Natural killer cell treated with Interleukin-12 subunit alpha and Interleukin-12 subunit beta and Interleukin-15 and Interleukin-18, amount 100 ng/mL, for 72 hours (primary cell): ENCODE data around the gene PDE4D. TPM values are rescaled to one million over a fixed set of nuclear protein-coding genes. Genes with fewer than 3 reads are reported as not detected.
A peak's percentile ranks its signal among the peaks of the same experiment; 100 is the strongest.
"Not testable (repeated sequence)": the region's sequence is repeated elsewhere in the genome, so short reads cannot be mapped to it uniquely, and the experiment has no call there.

Experiments
- ATAC-seq, 2 donors: fragments of 150-1000 bp; cut with Tn5 transposase in 1 of 2; sonication (Bioruptor Pico), chemical (Tn5 transposase) in 1 of 2; 2 replicates each; pipeline ENCODE4 v1.10.0; 2021
- DNase-seq: peaks from one replicate; pipeline ENCODE4 v3.0.0; 2022; ENCODE audit warnings: low spot score
- H3K27ac Mint-ChIP-seq, 2 donors: 1 replicate in 1 of 2; 2 replicates in 1 of 2; pipeline ENCODE4 v1.8.0; 2022; ENCODE audit warnings: mixed read lengths in 2 of 2, mild to moderate bottlenecking in 1 of 2, moderate library complexity in 1 of 2
- H3K27me3 Mint-ChIP-seq, 2 donors: 1 replicate in 1 of 2; 2 replicates in 1 of 2; pipeline ENCODE4 v1.8.0; 2022; ENCODE audit warnings: mixed read lengths in 2 of 2
- H3K36me3 Mint-ChIP-seq: one replicate; pipeline ENCODE4 v1.8.0; 2022; ENCODE audit warnings: mixed read lengths
- H3K4me1 Mint-ChIP-seq, 2 donors: 1 replicate in 1 of 2; 2 replicates in 1 of 2; pipeline ENCODE4 v1.8.0; 2022; ENCODE audit warnings: low read depth in 2 of 2, mixed read lengths in 2 of 2, mild to moderate bottlenecking in 1 of 2
- H3K4me3 Mint-ChIP-seq: one replicate; pipeline ENCODE4 v1.8.0; 2022; ENCODE audit warnings: mixed read lengths
- H3K9me3 Mint-ChIP-seq: 2 replicates; pipeline ENCODE4 v1.8.0; 2022; ENCODE audit warnings: mixed read lengths
- total RNA-seq, 2 donors: library from RNA; stranded (reverse); gene quantifications; one replicate each; pipeline ENCODE4 v1.2.3, GENCODE V29; 2022

The PDE4D gene
- total RNA-seq, 2 donors from 2014 or later, result 55.0 to 80.5 TPM

DNA sequence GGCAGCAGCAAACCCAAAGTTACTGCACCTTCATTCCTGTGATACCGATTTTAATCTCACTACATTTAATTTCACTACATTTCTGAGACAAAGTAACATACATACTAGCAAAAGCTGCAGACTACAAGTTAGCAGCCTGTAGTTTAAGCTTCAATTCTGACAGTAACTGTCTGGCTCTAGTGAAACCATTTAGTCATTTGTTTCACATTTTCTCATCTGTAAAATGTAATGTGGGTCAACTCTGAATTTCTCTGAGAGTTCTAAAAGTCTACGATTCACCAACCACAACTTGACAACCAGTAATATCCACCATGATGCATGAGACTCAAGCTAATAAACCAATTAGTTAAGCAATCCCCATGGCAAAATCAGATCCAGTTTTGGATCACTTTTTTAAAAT lies 408.9 kb downstream of the PDE4D start:
- Mint-ChIP-seq H3K36me3 (no peaks in the 10 kb centered on the region), H3K4me1 (peaks cover 0 to 8% of the 10 kb centered on the region in 2 donors), H3K27me3 (peaks cover 0 to 3% of the 10 kb centered on the region in 2 donors), H3K4me3 (peak overlapping the region; percentile 11), H3K9me3 (no peaks in the 10 kb centered on the region), H3K27ac (peak overlapping the region; percentile 13 to 50)
- no peak for DNase-seq
- ATAC-seq, result peak in 1 of 2 donors; percentile 66

DNA sequence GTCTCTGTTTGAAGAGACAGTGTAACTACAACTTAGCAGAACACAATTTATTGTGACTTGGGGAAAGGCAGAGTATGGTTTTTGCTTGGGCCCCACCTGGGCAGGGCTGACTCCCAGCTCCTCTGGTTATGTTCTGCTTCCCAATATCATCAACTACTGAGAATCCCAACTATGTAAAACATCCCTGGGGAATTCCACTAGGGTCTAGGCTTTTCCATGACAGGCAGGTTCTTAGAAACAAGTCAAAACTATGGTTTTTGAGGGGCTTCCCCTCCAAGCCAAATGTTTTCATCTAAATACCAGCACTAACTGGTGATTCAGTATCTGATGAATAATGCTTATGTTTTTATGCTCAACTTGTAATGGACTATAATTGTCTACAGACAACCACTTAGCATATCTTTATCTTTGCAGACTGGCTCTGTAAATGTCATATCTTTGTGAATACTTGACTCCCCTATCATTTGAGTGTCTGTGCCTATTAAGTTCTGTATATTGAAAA lies 409.5 kb downstream of the PDE4D start:
- ATAC-seq, result peak in 1 of 2 donors; percentile 49
- H3K36me3 Mint-ChIP-seq, result no peaks in the 10 kb centered on the region
- H3K4me3 Mint-ChIP-seq, result no peak overlapping the region

DNA sequence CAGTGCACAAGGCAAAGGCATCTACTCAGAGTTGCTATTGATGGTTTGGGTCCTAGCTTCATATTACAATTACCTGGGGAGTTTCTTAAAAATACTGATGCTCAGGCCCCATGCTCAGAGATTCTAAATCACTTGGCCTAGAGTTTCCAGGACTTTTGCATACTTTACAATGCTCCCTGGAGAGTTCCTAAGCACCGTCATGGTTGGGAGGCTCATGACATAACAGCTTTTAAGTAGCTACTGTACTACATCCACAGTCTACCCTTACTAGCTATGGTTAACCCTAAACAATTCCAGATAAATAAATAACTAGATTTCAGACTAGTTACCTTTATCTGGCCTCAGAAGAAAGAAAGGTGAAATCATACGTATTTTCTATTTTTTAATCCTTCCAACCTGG lies 414.4 kb downstream of the PDE4D start:
- Mint-ChIP-seq H3K4me1 (peaks cover 0 to 2% of the 10 kb centered on the region in 2 donors), H3K27ac (no peak overlapping the region), H3K9me3 (no peaks in the 10 kb centered on the region), H3K4me3 (no peak overlapping the region), H3K27me3 (no peaks in the 10 kb centered on the region), H3K36me3 (no peaks in the 10 kb centered on the region)
- DNase-seq (no peak), ATAC-seq (no peak)

More for the DNA sequence above, 409.5 kb downstream of the PDE4D start:
- no peak for DNase-seq
- Mint-ChIP-seq H3K4me1 (peaks cover 0 to 8% of the 10 kb centered on the region in 2 donors), H3K27ac (peak overlapping the region; percentile 13 to 50), H3K9me3 (no peaks in the 10 kb centered on the region), H3K27me3 (peaks cover 0 to 3% of the 10 kb centered on the region in 2 donors)

DNA sequence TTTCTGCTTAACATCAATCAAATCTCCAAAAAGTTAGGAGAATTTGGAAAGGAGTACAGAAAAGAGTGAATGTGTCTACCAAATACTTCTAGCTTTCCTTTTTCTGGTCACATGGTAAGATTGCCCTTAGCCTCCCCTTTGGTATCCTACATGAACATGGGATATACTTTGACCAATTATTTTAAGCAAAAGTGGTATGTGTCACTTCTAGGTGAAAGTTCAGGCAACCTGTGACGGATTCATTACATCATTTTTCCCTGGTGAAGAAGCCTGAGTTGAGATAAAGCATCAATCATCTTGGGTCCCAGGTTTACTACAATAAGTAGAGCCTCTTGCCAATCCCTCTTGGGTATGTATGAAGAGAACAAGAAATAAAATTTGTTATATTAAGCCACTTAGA lies 419.2 kb downstream of the PDE4D start:
- DNase-seq (no peak), ATAC-seq (no peak)
- Mint-ChIP-seq H3K27ac (no peak overlapping the region), H3K4me1 (no peaks in the 10 kb centered on the region), H3K36me3 (no peaks in the 10 kb centered on the region), H3K27me3 (no peaks in the 10 kb centered on the region), H3K9me3 (no peaks in the 10 kb centered on the region), H3K4me3 (no peak overlapping the region)

DNA sequence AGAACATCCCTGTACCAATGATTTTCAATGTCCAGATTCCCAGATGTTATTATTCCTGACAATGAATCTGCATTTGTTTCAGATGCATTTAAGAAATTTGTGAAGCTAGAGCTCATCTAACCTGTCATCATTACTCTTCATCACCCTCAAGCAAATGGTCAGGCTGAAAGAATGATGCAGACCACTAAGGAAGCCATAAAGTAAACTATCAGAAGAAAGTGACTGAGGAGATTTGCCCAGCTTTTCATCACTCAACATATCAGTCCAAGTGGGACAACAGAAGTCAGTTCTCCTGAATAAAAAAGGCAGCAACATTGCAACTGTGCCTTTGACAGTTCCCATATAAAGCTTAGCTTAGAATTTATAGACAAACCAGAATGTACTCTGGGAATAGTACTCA lies 419.9 kb downstream of the PDE4D start:
- Mint-ChIP-seq H3K4me1 (no peaks in the 10 kb centered on the region), H3K4me3 (no peak overlapping the region), H3K27ac (no peak overlapping the region), H3K9me3 (no peaks in the 10 kb centered on the region), H3K27me3 (no peaks in the 10 kb centered on the region), H3K36me3 (no peaks in the 10 kb centered on the region)
- no peak for ATAC-seq
- DNase-seq, result no peak

DNA sequence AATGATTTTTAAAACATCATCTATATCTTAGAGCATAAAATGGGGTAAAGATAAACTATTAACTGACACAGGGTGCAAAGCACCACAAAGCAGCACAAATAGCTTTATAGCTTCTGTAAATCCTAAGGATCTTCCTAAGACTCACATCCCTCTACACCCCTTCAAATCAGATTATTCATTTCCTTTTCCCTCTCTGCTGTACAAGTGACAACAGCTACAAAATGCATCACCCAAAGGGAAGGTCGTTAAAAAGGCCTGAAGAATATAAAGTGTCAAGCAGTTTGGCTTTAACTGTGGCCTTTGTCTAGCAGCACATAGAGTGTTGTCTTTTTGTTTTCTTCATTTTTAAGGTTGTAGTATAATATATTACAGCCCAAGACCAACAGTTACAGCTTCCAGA lies 422.1 kb downstream of the PDE4D start:
- H3K36me3 Mint-ChIP-seq, result no peaks in the 10 kb centered on the region
- DNase-seq (no peak), ATAC-seq (no peak)
- H3K9me3 Mint-ChIP-seq, result no peaks in the 10 kb centered on the region
- no peaks in the 10 kb centered on the region for H3K27me3 Mint-ChIP-seq
- no peak overlapping the region for H3K4me3 Mint-ChIP-seq
- H3K4me1 Mint-ChIP-seq, result no peaks in the 10 kb centered on the region
- no peak overlapping the region for H3K27ac Mint-ChIP-seq

DNA sequence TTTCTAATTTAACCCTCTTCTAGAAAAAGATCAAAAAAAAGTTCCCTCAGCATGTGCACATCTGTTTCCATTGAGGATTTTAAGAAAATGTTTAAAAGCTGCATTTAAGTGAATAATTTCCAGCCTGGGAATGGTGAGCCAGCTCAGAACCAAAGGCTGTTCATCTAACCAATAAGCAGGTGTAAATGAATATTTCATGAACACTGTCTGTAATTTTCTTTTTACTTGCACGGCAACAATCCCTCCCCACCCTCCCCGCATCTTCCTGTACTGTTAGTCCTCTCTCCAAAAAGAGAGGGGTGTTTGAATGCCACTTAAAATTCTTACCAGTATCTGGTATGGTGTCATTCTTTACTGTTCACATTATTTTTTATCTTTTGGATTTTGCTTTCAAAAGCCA lies 425.6 kb downstream of the PDE4D start:
- no peak overlapping the region for H3K27ac Mint-ChIP-seq
- DNase-seq (no peak), ATAC-seq (no peak)
- H3K36me3 Mint-ChIP-seq, result no peaks in the 10 kb centered on the region
- no peaks in the 10 kb centered on the region for H3K27me3 Mint-ChIP-seq
- no peak overlapping the region for H3K4me3 Mint-ChIP-seq
- no peaks in the 10 kb centered on the region for H3K9me3 Mint-ChIP-seq
- no peaks in the 10 kb centered on the region for H3K4me1 Mint-ChIP-seq

DNA sequence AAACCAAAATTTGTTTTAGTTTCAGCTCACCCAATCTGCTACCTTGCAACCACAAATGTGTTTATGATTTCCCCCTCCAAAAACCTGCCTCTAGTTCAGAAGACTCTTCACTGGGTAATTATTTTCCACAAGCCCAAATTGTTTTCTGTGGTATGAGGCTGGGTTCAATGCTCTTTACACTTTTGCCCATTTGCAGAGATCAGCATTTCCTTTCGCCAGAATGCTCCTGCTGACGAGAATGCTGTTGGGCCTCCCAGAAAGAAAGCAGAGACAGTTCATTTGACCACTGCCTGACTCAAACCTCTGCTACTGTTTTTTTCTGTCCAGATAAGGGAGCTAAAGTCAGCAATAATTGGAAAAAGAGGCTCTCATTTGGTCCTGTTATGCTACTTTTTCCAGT lies 427.3 kb downstream of the PDE4D start:
- no peaks in the 10 kb centered on the region for H3K36me3 Mint-ChIP-seq
- no peak overlapping the region for H3K27ac Mint-ChIP-seq
- H3K27me3 Mint-ChIP-seq, result no peaks in the 10 kb centered on the region
- H3K9me3 Mint-ChIP-seq, result no peaks in the 10 kb centered on the region
- DNase-seq (no peak), ATAC-seq (no peak)
- no peaks in the 10 kb centered on the region for H3K4me1 Mint-ChIP-seq
- H3K4me3 Mint-ChIP-seq, result no peak overlapping the region

DNA sequence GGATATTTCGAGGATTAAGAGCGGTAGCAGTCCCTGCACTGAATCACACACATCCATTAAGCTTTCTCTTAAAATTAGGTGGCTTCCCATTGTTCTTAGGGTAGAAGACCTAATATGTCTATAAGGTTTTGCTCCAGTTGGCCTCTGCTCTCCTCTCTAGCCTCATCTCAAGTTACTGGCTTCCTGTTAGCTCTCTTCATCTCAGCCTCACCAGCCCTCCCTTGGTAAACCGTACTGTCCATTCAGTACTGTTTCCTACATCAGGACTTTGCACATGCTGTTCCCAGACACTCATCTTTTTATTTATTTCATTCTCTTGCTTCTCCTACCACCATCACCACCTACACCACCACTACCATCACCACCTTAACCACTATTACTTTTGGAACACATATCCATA lies 428.6 kb downstream of the PDE4D start:
- no peak for DNase-seq
- H3K4me3 Mint-ChIP-seq, result no peak overlapping the region
- H3K27ac Mint-ChIP-seq, result no peak overlapping the region
- H3K4me1 Mint-ChIP-seq, result no peaks in the 10 kb centered on the region
- no peaks in the 10 kb centered on the region for H3K27me3 Mint-ChIP-seq
- no peak for ATAC-seq
- H3K36me3 Mint-ChIP-seq, result no peaks in the 10 kb centered on the region
- H3K9me3 Mint-ChIP-seq, result no peaks in the 10 kb centered on the region

DNA sequence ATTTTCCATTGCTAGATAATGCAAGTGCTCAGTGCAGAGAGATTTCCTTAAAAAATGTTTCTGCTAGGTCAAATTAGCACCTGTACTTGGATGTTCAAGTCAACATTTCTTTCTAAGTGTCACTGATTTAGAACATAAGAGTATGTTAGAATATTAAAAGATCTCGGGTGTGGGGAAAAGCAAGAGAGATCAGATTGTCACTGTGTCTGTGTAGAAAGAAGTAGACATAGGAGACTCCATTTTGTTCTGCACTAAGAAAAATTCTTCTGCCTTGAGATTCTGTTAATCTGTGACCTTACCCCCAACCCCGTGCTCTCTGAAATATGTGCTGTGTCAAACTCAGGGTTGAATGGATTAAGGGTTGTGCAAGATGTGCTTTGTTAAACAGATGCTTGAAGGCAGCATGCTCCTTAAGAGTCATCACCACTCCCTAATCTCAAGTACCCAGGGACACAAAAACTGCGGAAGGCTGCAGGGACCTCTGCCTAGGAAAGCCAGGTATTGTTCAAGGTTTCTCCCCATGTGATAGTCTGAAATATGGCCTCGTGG lies 429.8 kb downstream of the PDE4D start:
- not testable (repeated sequence) for H3K4me3 Mint-ChIP-seq, H3K4me1 Mint-ChIP-seq, H3K27ac Mint-ChIP-seq, H3K36me3 Mint-ChIP-seq, ATAC-seq, H3K27me3 Mint-ChIP-seq, H3K9me3 Mint-ChIP-seq, DNase-seq

DNA sequence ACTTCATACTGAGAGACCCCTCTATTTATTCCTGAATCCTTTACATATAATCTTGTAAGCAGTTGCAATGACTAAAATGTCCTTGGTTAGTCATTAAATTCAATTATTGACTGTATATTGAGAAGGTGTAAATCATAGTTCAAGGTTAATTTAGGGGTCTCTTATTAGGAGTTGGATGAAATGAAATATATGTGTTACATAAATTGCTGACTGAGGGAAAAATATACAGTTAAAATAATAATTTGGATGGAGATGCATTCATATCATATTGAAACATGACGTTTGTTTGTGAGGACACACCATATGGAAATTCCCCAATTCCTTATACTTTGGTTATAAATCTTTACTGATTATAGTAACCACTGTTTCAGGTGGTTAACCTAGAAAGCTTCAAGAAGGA lies 430.6 kb downstream of the PDE4D start:
- Mint-ChIP-seq H3K27me3 (peaks cover 0 to 3% of the 10 kb centered on the region in 2 donors), H3K27ac (no peak overlapping the region), H3K4me3 (no peak overlapping the region), H3K4me1 (no peaks in the 10 kb centered on the region), H3K36me3 (no peaks in the 10 kb centered on the region), H3K9me3 (no peaks in the 10 kb centered on the region)
- no peak for ATAC-seq
- DNase-seq, result no peak

DNA sequence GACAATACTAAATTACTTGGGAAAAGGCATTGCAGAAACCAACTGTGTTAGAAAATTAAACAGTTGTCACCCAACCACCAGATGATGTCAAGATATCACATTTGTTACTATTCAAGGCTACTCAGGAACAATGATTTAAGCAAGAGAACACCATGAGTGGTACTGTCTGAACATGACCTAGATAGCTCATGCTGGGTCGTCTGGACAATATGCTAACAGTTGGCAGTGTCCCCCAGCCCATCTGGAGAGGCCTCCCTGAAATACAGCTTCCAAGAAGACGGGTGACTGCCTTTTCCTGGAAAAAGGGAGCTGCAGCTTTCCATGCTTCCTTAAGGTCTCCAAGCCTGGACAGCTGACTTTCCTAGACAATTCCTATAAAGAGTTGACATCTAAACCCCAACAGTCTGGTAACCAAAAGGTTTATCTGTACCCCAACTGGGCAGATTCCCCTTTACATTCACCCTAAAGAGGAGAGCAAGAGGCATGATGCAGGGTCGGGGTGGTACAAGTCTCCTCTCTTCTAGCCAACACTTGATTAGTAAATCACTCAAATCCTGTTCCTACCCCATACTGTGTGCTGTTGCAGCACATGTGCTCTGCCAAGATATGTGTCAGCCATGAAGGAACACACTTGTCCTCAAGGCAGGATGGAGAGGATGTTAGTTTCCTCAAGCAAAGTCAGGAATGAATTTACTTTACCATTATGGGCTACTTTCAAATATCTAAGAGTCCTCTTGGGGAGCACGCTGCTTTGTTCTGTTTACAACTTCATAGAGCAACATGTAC lies 433.0 kb downstream of the PDE4D start:
- no peak for ATAC-seq
- H3K4me1 Mint-ChIP-seq, result no peaks in the 10 kb centered on the region
- H3K27me3 Mint-ChIP-seq, result peaks cover 6 to 9% of the 10 kb centered on the region in 2 donors
- no peak overlapping the region for H3K4me3 Mint-ChIP-seq
- peaks cover 6% of the 10 kb centered on the region for H3K9me3 Mint-ChIP-seq
- no peaks in the 10 kb centered on the region for H3K36me3 Mint-ChIP-seq
- H3K27ac Mint-ChIP-seq, result no peak overlapping the region
- DNase-seq, result no peak

DNA sequence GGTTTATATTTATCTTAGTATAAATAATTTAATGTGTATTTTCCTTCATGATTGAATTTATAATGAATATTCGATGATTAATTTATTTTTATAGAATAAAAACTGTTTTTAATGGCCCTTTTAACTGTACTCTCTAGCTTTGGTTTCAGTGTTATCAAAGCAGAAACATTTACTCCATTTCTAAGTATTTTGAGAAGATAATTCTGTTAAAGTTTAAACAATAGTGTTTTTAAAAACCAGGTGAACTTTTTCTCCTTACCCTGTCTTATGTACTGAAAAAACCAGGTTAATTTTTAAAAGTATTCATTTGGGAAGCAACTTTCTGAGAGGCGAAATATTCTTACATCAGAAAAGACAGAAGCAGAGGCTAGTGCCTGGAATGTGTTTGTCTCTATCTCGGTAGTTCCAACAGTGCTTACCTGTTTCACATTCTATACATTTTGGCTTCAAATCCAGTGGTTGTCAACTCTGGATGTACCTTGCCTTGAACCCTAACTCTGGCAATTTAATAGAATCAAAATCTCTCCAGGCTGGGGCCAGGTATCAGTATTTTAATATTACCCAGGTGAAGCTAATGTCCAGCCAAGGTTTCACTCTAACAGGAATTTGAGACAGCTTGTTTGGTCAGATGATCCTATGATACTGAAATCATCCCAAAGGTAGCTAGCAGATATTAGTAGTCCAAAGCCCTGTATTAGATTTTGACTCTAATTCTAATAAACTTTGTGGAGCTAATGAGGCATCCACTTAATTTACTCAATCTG lies 434.4 kb downstream of the PDE4D start:
- Mint-ChIP-seq H3K4me3 (no peak overlapping the region), H3K27me3 (peaks cover 6 to 9% of the 10 kb centered on the region in 2 donors), H3K9me3 (peaks cover 10% of the 10 kb centered on the region), H3K27ac (no peak overlapping the region), H3K36me3 (no peaks in the 10 kb centered on the region), H3K4me1 (no peaks in the 10 kb centered on the region)
- ATAC-seq (no peak), DNase-seq (no peak)

DNA sequence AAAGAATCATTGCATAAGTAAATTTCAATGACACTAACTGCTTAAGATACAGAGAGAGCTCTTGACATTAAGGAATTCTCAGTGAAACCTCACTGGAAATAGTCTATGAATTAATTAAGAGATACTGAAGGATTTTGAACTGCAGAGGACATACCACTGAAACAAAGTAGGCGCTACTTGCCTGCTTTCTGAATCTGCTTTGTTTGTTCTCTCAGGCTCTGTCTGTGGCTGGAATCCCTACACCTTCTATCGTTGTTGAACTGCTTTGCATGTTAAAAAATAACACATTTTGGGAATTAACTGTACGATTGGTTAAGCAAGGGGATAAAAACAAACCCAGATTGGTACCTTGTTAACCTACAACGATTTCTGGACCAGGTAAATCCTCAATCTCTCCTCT lies 435.2 kb downstream of the PDE4D start:
- Mint-ChIP-seq H3K27ac (no peak overlapping the region), H3K9me3 (peaks cover 10% of the 10 kb centered on the region), H3K27me3 (peaks cover 6 to 9% of the 10 kb centered on the region in 2 donors), H3K4me1 (no peaks in the 10 kb centered on the region), H3K4me3 (no peak overlapping the region), H3K36me3 (no peaks in the 10 kb centered on the region)
- DNase-seq (no peak), ATAC-seq (no peak)
